ENCODE measurements around the gene ZNF511. TPM values are rescaled to one million over a fixed set of nuclear protein-coding genes. Genes with fewer than 3 reads are reported as not detected.

ZNF511 gene
- total RNA-seq, 1 donor from 2014 or later, result 37.4 TPM

DNA sequence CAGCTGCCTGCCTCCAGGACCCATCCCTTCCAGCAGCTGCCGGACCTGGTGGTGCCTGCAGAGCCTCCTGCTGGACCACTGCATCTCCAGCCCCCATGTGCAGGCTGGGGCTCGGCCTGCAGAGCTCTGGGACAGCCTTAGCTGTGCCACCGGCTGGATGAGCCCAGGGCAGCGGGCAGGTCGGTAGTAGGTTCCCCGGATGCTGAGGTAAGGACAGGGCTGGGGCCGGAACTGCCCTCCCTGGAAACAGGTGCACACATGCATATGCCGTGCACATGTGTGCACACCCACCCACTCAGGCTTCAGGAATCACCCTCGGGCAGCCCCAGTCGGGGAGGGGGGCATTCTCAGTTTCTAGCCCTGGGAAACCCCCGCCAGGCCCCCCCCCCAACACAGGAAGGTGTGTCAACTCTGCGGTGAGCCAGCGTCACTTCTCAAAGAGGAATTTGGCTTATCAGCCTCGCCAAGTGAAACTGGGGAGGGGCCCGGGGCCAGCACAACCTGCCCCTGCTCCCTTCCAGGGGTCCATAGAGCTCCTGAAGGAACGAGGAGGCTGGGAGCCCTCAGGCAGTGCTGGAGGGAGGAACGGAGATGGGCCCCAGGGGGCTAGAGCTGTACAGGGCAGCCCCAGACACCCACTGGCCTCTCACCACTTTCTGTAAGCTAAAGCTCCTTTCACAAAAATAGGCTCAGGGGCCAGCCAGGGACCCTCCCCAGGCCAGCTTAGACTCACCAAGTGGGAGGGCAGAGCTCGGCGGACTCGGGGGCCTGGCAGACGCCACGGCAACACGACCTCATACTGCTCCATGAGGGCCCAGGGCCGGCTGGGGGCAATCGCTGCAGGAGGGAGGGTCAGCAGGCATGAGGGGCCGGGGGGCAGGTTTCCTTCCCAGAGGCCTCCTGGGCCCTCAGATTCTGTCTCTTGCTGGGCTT, 33.7 kb upstream of the ZNF511 start:
- peak; percentile 58 for DNase-seq (ENCODE audit: low spot score)

DNA sequence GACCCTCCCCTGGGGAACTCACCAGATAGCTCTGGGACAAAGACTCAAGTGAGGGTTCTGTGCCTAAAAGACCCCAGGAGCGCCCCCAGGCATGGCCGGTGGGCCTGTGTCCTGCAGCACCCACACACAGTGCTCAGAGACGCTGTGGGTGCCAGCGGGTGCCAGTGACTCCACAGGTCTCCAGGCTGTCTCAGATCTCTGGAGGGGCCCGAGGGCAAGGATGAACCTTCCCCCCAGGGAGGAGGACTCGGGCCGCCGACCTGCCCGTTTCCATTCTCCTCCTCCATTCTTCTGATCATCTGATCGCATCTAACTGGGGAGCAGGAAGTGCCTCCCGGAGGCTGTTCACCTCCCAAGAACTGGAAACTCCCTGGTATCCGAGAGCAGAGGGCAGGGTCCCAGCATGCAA, 33.0 kb upstream of the ZNF511 start:
- DNase-seq (ENCODE audit: low spot score), result no peak

DNA sequence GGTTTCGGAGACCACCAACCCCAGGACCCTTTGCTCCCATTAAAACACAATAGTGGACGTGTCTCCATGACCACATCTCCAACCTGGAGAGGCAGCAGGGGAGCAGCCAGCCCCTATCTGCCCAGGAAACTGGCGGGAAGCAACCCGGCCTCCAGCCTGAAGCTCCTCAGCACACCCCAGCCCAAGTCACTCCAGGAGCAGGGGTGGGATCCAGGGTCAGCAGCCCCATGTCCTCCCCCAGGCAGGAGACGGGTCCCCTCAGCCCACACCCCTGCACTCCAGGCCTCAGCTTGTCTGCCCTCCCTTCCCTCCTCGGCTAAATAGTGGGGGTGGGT, 32.6 kb upstream of the ZNF511 start:
- DNase-seq (ENCODE audit: low spot score), result no peak

DNA sequence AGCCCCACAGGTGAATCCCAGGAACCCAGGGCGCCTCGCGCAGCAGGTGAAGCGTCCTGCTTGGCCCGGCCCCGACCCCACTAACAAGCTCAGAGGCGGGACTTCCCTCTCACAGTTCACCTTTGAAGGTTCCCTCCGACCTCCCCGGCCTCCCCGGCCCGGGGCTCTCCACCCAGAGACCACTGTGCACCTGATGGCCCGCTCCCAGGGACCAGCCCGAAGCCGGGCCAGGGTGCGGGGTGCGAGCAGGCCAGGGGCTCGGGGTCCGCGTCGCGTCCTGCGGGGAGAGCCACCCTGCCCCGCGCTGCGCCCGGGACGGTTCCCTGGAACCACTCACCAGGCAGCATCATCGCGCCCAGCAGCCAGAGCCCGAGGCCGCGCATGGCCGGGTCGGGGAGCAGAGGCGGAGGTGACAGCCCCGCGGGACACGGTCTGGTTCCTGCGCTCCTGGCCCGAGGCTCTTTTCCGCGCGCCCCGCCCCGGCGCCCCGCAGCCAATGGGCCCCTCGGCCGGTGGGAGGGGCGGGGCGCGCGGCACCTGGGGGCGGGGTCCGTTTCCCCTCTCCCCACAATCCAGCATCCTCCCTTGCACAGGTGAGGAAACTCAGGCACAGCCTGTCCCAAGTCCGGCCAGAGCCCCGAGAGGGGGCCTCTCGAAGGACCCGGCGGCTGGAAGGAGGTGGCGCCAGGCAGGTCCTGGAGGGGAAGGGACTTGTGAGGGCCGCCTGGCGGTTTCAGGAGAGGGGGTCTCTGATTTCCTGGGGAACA, 32.1 kb upstream of the ZNF511 start, which contains the start of gene ADAM8:
Gene ADAM8 (minus strand): TSS at position 434 of the 767 bp plus-strand sequence. CDS start 51 bp downstream, at position 383.
- DNase-seq (ENCODE audit: low spot score), result no peak

DNA sequence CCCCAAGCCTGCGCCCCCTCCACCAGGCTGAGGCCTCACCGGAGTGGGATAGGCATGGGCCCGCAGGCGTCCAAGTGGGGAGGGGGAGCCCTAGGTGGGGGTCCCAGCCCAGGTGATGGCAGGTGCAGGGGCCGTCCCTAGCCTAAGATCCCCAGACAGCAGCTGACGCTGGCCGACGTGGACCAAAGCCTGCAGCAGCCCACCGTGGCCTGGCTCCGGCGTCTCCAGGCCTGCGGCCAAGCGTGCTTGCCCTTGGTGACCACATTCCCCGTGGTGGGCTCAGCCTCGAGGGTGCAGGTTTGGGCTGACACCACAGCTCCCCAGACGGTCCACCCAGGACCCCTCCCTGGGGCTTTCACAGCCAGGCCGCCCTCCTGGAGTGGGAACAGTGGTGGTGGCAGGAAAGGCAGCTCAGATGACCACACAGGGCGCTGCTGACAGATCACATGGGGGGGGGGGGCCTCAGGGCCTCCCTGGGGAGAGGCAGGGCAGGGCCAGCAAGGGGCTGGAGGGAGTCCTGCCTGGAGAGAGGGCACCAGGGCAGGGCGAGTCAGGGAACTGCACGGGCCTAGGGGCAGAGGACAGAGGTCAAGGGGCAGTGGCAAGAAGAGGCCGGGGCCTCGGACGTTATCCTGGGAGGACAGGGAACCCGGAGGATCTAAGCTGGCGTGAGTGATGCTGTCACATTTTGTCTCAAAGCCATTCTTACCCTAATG, 31.3 kb upstream of the ZNF511 start:
- no peak for DNase-seq (ENCODE audit: low spot score)

DNA sequence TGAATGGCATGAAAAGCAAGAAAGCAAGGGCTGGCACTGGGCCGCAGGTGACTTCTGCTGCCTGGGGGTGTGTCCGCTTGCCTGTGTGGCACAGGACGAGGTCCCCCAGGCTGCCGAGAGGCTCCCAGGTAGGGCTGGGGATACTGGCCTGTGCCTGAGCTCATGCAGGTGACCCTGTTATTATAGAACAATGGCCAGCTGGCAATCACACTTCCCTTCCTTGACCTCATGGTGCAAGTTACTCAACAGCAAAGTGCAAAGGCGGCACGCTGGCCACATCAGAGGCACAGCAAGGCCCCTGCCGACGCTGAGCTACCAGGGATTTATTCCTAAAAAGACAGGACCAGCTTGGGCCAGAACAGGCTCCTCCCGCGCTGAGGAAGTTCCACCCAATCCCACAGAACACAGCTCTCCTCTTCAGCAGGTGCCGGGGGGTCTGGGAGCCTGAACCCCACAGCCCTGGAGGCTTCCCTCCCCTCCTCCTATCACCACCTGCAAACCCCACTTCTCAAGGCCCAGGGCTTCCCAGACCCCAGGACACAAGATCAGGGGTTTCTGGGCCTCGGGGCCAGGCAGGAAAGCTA, 30.6 kb upstream of the ZNF511 start:
- no peak for DNase-seq (ENCODE audit: low spot score)

DNA sequence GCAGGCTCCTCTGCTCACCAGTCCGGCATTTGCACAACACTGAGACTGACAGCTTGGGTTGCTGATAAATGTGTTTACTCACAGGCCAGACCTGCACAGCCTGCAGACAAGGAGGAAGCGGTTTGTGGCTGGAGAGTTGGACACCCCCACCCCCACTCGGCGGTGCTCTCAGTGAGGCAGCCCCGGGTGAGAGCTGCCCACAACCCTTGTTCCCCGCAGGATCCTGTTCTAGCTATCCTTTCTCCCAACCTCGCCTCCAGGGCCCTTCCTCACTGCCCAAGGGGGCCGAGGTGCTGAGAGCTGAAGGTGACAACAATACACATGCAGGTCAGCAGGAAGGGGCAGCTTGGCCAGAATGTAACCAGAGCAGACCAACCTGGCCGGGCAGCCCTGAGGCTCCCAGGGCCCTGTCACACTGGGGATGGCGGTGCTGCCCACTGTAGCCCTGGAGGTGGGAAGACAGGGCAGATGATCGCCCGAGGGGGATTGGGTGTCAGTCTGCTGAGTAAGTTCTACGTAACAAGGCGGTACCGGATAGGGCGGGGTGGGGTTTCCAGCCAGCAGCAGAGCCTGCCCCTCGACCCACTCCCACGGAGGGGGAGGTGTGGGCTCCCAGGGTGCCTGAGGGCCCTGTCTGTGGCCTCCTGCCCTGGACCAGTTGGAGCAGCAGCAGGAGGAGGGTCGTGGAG, 30.0 kb upstream of the ZNF511 start:
- peak; percentile 89 for DNase-seq (ENCODE audit: low spot score)

DNA sequence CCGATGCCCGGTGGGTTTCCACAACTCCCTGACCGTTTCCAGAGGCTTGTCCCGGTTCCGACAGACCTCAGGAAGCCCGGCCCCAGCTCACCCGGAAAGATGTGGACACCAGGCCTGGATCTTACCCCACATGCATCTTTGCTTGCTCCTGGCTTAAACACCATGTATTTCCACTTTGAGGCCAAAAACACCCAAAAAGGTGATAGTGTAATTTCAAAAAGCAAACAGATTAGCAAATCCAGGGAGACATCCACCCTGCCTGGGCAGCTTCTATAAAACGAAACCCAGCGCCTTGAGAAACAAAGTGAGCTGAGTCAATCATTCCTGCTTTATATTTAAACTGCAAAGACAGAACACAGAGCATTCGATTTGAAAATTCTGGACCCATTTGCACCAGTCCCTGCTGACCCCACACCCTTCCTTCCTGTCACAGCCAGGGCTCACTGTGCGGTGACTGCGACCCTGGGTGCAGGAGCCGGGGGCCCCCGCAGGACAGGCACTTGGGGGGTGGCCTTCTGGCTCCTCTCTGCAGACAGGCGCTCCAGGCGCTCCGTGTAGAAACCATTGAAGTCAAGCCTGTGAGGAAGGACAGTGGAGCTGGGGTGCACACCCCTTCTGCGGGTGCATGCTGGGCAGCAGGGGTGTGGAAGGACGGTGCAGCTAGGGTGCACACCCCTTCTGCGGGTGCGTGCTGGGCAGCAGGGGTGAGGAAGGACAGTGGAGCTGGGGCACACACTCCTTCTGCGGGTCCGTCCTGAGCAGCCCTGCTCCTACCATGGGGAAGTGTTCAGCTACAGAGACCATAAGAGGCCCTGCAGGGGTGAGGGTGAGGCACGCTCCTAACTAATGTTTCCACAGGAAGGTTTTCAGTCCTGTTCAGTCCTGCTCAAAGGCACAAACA, 29.1 kb upstream of the ZNF511 start:
- DNase-seq (ENCODE audit: low spot score), result no peak

DNA sequence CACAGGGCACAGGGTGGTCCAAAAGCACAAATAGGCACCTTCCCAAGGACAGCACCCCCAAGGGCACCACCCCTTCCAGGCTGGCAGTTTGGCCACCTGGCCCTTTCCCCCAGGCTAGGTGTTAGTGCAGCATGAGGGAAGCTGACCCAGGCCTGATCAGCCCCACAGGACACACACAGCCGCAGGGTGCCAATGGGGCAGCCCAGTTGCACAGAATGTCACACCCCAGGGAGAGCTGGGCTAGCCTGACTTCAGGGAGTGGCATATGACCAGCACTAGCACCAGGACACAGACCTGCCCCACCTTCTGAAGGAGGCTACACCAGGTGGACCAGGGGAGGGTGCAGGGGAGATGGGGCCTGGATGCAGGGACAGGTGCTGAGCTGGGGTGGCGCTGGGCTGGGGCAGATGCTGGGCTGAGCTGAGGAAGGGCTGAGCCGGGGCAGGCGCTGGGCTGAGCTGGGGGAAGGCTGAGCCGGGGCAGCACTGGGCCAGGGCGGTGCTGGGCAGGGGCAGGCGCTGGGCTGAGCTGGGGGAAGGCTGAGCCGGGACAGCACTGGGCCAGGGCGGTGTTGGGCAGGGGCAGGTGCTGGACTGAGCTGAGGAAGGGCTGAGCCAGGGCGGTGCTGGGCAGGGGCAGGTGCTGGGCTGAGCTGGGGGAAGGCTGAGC, 28.2 kb upstream of the ZNF511 start:
- DNase-seq (ENCODE audit: low spot score), result no peak

DNA sequence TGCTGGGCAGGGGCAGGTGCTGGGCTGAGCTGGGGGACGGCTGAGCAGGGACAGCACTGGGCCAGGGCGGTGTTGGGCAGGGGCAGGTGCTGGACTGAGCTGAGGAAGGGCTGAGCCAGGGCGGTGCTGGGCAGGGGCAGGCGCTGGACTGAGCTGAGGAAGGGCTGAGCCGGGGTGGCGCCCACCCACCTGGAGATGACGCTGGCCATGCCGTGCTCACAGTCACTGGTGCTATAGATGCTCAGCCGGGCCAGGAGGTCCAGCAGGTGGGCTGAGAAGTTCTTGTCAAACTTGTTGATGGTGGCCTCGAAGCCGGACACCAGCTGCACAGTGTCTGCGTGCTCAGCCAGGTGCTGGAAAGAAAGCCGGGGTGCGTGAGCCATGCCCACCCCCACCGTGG, 27.6 kb upstream of the ZNF511 start:
- DNase-seq (ENCODE audit: low spot score), result no peak

DNA sequence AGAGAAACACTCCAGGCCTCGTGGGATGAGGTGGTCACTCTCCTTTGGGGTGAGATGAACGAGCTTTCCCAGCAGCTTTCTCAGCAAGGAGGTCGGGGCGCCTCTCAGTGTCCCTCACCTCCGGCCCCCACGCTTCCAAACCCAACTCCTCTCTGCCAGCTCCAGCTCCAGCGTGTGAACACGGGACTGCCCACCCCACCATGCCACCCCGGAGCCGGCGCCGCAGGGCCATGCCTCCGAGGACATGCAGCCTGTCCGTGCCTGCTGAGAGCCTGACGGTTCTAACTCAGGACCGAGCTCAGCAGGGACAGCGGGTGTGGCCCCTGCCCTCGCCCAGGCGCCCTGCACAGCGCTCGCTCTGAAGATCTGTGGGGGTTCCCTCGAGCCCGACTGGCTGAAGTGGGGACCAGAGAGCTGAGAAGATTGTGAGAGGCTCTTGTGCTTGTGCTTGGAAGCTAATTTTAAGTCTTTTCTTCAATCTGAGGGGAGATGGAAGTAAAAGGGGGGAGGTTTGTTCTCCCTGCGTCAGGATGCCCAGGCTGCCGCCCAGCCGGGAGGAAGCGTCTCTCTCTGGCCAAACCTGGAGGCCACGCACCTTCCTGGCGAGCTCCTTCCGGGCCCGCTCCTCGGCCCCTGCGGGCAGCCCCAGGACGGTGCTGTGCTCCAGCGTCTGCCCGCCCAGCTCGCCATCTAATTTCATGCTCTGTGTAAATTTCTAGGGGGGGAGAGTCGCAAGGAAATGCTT, 26.9 kb upstream of the ZNF511 start:
- DNase-seq (ENCODE audit: low spot score), result no peak

DNA sequence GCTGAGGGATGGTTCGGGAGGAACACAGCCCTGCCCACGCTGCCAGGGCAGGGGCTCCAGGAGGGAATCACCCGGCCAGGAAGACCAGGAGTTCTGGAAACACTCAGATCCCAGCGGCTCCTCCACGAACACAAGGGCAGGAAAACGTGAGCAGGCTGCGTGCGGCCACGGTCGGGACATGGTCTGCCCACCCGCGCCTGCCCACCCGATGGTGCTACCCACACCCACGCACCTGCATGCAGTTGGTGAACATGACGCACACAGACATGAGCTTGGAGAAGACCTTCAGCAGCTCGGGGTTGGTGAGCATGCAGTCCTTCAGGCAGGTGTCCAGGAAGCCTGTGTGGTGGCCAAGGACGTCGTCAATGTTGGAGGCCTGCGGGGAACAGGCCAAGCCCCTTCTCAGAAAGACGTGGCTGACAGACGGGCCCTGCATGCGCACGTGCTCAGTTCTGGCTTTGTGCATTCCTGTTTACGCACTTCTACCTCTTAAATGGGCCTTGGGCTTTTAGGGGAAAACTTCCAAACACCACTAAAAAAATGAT, 25.8 kb upstream of the ZNF511 start:
- no peak for DNase-seq (ENCODE audit: low spot score)

DNA sequence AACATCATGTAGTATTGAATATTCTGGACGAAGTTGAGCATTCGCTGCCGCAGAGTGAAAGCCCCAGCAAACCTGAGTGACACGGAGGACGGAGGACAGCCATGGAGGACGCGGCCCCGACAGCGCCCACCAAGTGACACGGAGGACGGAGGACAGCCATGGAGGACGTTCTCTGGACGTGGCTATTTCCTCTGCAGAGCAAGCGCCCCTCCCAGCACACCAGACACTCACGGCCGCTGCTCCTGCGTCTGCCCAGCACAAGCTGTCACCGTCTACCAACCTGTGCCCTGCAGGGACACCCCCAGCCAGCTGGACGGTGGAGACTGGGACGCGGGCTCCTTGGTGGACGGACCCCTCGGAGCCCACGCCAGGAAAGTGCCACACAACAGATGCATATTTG, 24.8 kb upstream of the ZNF511 start:
- no peak for DNase-seq (ENCODE audit: low spot score)

DNA sequence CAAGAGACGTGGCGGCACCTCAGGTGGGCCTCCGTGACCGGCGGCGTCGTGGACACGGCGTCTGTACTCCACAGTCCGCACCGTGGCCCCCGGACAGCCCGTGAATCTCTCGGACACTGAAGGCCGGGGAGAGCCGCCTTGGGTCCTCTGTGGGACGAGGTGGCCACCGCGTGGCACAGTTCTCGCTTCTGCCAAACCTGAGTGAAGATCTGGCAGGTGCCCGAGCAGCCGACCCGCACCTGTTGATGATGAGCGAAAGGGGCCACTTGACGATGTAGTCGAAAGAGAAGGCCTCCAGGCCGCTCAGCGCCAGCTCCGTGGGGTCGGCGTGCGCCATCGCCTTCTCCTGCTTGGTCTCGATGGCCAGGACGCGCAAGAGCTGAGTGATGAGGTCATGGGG, 23.5 kb upstream of the ZNF511 start:
- DNase-seq (ENCODE audit: low spot score), result no peak

DNA sequence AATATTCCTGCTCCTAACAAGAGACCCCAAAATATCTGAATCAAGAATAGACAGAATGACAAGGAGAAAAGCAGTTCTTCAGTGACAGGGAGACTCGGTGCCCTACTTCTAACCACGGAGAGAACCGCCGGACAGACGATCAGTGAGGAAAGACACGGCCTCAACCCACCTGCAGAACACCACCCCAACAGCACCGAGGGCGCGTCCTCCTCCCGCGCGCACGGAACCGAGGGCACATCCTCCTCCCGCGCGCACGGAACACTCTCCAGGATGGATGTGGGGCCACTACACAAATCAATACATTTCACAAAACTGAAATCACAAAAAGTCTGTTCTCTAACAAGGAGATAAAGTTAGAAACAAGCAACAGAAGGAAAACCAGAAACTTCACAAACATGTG, 22.3 kb upstream of the ZNF511 start:
- DNase-seq (ENCODE audit: low spot score), result no peak

DNA sequence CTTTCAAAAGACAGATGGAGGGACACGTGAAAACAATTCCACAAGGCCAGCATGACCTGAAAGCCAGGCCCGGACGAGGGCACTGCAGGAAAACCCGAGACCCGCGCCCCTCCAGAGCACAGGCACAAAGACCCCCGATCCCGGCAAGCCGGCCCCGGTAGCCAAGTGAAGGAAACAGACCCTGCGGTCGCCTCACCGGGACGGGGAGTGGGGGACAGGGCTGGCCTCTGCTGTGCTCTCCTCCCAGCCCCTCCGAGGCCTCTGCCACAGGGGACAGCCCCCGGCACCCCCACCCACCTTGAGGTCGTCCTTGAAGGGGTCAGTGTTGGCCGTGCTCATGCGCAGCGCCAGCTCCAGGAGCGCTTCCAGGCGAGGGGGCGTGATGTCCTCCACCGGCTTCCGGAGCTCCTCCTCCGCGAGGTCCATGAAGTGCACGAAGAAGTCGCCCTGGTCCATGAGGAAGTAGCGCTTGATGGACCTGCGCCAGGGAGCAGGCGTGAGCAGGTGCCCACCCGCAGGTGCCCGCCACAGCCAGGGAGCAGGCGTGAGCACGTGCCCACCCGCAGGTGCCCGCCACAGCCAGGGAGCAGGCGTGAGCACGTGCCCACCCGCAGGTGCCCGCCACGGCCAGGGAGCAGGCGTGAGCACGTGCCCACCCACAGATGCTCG, 20.7 kb upstream of the ZNF511 start:
- DNase-seq (ENCODE audit: low spot score), result no peak

DNA sequence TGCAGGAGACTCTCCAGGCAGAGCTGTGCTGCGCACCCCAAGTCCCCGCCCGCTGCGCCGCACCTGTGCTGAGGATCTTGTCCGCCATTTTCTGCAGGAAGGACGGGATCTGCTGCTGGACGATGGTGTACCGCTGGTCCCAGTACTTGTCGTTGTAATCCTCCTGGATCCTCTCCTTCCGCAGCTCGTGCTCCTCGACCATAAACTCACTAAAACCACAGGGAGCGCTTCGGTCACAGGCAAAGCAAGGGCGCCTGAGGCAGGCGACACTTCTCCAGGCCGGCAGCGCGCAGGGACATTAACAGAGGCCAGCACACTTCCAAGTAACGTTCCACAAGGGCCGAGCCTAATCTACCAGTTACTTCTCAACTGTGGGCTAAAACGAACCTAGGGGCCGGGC, 19.0 kb upstream of the ZNF511 start:
- no peak for DNase-seq (ENCODE audit: low spot score)

Measured in ureter (tissue), 1 donor.